HFF-Myc (cell line): Measurements from ENCODE around the gene BRIP1.

Experiments used
- DNase-seq: peaks from one replicate; pipeline ENCODE4 v3.0.0-alpha.2; 2011; ENCODE audit warnings: low read depth; ENCODE audit errors: extremely low read depth
- H3K4me3 ChIP-seq: replicated peaks from 2 replicates; pipeline ENCODE4 v1.5.1; 2011; ENCODE audit warnings: low read depth, mild to moderate bottlenecking, control low read depth, low read length
- CTCF ChIP-seq: IDR thresholded peaks from 2 replicates; pipeline ENCODE4 v1.5.1; 2012; ENCODE audit warnings: mild to moderate bottlenecking, low read depth, low read length, control low read depth; ENCODE audit errors: missing control alignments

The BRIP1 gene

GRCh38 chr17:61770043-61770442 lies 93.3 kb downstream of the BRIP1 start:
- DNase-seq: no peak
- H3K4me3 ChIP-seq: no peak overlapping the region
- TF ChIP-seq CTCF: no peak

- DNase-seq: no peak
- TF ChIP-seq CTCF: no peak
- H3K4me3 ChIP-seq: no peak overlapping the region
Measured at GRCh38 chr17:61768405-61768804, 94.9 kb downstream of the BRIP1 start.

DNA sequence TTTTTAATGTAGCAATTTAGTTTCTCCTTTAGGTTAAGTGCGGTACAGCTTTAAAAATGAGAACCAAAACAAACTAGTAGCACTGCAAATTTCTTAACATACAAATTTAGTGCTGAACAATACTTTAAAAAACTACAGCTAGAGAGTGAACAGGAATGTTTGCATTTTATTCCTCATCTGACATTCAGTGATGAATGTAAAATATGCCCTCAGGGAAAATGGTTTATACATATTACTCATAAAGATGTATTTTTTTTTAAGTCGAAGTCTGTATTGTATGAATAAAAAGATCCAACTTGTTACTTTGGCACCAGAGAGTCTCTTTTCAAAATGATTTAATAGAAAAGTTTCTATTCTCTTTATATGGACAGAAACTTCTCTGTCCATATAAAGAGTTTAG lies 96.8 kb downstream of the BRIP1 start:
- TF ChIP-seq CTCF: no peak
- no peak for DNase-seq

GRCh38 chr17:61764846-61765245 lies 98.5 kb downstream of the BRIP1 start:
- no peak overlapping the region for H3K4me3 ChIP-seq
- no peak for TF ChIP-seq CTCF
- no peak for DNase-seq

More for the DNA sequence above, 96.8 kb downstream of the BRIP1 start:
- H3K4me3 ChIP-seq: no peak overlapping the region

GRCh38 chr17:61761827-61762226 lies 101.5 kb downstream of the BRIP1 start:
- TF ChIP-seq CTCF: no peak
- DNase-seq: no peak
- no peak overlapping the region for H3K4me3 ChIP-seq

DNA sequence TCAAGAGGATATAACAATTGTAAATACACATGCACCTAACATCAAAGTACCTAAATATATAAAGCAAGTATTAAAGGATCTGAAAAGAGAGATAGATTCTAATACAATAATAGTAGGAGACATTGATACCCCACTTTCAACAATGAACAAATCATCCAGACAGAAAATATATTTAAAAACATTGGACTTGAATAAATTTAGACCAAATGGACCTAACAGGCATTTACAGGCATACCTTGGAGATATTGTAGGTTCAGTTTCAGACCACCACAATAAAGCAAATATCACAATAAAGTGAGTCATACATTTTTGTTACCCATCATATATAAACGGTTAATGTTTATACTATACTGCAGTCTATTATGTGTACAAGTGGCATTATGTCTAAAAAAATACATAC lies 104.0 kb downstream of the BRIP1 start:
- no peak for TF ChIP-seq CTCF
- H3K4me3 ChIP-seq: no peak overlapping the region
- DNase-seq: no peak

- H3K4me3 ChIP-seq: no peak overlapping the region
- DNase-seq: no peak
- TF ChIP-seq CTCF: no peak
Measured at GRCh38 chr17:61758430-61758829, 104.9 kb downstream of the BRIP1 start.
